Stimulated activated CD8-positive, alpha-beta memory T cell treated with anti-CD3 and anti-CD28 coated beads, Interleukin-7, amount 100 ng/mL, for 1 hour (primary cell): ENCODE measurements around the gene NSMCE3.
"Not testable (repeated sequence)": the region's sequence is repeated elsewhere in the genome, so short reads cannot be mapped to it uniquely, and the experiment has no call there.

Source experiments
- DNase-seq, 2 donors: peaks; one replicate each; pipeline ENCODE4 v3.0.0-alpha.2; 2020; ENCODE audit warnings: low read depth in 2 of 2

The NSMCE3 gene

DNA sequence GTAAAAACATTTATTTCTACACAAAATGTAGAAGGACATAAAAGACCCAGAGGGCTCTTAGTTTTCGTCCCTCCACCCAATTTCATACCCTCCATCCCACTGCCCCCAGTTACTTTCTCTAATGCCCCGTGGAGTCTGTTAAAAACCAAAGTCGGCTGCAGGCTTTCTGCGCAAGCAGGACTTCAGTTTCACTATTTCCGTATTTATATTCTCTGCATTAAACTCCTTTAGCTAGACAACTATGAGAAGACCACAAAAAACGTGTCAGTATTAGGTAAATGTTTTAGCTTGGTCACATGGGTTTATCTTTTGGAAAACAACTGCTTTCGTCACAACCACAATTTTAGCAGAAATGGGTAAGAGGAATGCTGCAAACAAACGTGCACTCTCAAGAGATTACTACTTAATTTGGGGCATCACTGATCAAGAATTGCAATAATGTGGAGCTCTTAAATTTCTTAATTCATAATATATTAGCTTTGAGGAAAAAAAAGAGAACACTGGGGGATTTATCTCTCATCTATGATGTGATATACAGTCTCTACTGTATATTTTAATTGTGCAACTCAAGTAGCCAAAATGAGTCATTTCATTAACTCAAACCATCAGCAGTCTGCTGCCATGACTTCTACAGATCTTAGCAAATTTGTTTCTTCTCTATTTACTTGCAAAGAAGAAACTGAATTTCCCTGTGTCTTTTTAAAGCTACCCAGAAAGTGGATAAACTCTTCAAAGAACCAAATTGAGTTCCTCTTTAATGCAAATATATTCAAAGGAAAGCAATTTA, 740 bp upstream of the NSMCE3 start:
- DNase-seq = no peak

DNA sequence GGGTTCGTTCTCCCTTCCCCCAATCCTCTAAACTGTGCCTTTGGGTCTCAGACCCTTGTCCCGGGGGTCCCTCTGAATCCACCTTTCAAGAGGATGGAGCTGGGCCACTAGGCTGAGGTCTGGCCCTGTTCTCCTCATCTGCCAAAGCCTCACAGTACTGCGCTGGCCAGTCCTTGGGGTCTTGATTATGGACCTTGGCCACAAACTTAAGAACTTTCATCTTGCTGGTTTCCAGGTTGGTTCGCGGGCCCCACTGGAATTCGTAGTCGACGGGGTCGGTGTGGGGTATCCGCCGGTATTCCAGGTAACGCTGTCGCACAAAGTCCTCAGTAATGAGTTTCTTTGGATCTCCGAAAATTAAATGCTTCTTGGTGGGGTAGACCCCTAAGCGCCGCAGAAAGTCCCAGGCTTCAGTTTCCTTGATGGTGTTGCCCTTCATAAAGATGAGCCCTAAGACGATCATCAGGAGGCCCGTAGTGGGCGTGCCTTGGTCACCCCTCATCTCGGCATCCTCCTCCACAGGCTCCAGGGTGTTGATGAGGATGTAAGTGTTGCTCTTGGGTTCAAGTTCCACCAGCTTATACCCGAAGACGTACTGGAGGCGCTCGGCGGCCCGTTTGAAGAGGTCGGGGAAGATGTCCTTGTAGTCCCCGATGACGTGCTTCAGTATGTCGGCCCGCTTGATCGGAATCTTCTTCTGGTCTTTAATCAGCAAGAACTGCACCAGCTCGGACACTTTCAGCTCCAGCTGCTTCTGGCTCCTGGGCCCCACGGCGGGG, 727 bp downstream of the NSMCE3 start:
- DNase-seq = peak; percentile 5 to 13

DNA sequence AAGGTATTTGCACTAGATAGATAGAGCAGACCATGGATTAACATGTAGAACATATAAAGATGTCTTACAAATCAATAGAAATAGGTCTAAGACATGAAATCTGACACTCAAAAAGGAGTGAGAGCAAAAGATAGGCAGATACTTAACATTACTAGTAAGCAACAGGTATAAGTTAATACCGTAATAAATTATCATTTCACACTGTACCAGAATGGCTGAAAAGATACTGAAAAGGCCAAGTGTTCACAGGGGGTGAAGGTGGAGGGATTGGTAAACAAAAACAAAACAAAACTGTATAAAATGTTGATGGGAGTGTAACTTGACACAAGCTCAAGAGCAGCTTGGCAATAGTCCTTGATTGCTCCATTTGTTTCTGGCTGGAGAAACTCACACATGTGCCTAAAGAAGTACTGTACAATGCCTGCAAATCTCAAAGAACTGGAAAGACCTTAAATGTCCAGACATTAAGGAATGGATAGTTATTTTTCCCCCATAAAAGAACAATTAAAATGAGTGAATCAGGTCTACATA, 3.5 kb downstream of the NSMCE3 start:
- DNase-seq = no peak

DNA sequence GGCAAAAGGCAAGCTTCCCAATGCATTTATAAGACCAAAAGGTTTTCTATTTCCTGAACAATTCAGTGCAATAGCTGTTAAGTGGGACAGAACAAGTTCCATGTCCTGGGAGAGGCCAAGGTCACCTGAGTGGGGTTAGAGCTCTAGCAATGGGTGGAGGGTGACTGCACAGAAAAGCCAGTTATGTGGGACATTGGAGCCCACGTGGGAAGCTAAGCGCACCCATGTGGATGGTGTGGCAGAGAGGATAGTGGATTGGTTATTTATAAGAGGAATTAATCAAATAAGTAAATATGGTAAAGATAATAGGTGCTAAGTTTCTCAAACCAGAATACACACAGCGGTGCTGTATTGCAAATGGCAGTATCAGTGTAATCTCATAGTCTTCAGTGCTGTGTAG, 6.3 kb downstream of the NSMCE3 start:
- DNase-seq = no peak

DNA sequence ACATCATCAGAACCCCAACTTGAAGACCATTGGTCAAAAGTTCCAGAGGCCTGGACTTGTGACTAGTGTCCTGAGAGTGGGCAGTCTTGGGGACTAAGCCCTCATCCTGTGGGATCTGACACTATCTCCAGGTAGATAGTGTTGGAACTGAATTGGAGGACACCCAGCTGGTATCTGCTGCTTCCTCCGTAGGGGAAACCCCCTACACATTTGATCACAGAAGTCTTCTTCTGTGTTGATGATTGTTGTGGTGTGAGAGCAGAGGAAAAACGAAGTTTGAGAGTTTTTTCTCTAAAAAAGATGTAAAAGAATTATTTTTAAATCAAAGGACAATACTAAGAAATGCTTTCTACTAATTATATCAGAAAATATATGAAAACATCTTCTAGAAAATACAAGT, 6.9 kb downstream of the NSMCE3 start:
- no peak for DNase-seq

DNA sequence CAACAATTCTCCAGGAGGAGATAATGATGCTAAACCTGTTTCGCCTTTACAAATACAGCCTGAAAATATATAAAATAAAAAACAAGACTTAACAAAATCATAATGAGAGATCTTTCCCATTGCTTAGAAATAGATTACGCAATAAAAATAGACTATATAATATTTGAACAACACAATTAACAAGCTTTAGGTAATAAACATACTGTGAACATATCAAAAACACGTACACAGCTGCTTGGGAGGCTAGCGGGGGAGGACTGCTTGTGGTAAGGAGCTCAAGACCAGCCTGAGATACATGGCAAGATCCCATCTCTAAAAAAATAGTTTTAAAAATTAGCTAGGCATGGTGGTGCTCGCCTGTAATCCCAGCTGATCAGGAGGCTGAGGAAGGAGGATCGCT, 8.7 kb downstream of the NSMCE3 start:
- no peak for DNase-seq

DNA sequence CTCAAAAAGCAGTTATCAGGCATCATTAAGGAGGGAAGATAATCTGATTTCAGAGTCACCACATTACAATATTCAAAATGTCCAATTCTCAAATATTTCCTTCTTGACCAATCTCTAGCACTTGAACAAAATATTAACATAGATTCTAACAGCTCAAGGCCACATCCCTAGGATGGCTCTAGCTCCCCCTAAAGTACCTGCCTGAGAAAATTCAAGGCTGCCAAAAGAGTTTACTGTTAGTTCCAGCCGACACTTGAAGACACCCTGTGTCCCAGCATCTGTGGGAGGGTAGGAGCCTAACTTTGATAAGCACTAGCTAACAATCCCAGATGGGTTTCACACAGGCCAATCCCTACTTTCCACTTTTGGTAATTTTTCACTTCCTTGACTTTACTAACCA, 10.4 kb downstream of the NSMCE3 start:
- no peak for DNase-seq

DNA sequence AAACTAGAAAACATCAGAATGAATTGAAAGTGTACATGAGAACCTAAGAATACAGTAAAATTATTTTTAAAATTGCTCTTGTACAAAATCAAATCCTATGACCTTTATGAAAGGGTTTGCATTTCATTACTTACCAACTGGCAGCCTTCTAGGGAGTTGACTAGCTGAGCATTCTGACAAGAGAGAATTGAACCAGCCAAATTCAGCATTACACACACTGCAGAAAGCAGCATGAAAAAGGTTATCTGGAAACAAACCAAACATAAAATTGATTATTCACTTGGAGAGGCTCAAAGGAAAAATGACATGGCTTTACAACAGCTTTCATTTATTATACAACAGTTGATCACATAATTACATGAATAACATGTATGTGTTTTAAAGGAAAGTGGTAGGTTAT, 17.4 kb downstream of the NSMCE3 start:
- DNase-seq = no peak

DNA sequence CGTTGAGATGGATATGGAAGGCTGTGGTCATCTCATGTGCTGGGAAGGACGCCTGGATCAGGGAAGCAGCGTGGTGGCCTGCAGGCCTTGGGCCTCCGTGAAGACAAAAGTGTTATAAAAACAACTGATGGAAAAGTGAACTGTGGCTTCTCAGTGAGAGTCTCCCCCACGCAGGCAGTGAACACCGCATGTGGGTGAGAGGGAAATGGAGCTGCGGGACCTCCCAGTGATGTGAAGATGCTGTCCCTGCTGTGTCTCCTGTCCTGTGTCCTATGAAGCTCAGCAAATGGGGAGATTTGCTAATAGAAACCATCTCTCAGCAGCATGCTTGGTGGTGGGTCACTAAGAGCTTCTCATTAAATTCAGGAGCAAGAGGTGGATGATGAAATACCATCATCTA, 25.1 kb downstream of the NSMCE3 start:
- no peak for DNase-seq

DNA sequence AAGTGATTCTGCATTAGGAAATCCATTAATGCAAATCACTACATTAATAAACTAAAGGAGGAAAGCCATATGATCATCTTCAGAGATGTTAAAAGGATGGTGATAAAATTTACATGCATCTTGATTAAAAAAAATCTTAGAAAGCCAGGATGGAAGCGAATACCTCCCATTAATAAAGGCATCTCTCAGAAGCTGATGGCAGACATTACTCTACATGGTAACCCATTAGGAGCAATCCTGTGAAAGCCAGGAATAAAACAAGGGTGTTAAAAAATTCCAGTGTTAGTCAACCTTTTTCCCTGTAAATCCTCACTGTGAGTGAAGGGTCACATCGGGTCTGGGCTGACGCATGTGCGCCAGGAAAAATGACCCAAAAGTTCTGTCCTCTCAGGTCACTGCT, 25.5 kb downstream of the NSMCE3 start:
- no peak for DNase-seq

DNA sequence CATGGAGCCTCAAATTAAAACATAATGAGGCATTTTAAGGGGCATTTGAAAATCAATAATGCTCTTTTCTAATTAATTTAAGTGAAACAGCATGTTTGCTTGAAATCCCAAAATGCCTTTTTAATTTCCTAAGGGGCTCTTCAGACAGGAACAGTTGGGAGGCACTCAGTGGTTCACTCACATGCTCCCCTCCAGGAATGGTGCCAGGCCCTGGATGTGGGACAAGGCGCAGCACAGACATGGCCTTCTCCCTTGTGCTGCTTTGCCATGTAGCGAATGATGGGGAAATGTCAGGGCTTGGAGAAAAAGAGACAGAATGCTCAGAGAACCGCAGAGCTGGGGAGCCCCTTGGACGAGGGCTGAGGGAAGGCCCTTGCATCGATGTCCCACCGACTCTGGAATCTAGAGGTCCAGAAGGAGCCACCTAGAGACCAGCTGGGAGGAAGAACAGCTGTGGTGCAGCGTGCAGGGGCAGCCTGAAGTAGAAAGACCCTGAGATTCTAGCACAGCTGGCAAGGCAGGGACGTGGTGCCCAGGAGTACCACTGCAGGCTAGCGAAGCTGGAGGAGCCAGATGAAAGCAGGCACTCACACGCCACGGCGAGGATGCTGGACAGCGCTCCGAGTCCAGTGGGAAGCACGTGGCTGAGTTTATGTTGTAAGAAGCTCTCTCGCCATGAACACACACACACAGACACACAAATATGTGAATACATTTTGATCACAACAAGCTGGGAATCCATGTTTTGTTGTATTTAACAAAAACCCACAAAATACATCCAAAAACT, 27.0 kb downstream of the NSMCE3 start:
- no peak for DNase-seq

DNA sequence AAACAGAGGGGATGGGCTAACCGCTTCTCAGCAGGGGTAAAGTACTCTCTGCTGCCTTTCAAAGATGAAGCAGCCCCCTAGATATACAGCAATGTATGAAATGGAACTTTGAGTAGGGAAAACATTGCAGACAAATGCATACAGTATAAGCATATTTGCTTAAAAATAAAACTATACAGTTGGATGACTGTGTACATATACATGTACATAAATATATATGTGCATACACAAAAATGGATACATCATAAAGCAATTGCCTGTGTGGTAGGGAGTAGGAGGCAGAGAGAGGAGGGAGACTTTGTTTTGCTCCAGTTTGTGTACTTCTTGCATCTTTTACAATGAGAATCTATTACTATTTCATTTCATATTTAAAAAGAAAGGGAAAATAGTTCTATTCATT, 28.4 kb downstream of the NSMCE3 start:
- DNase-seq = no peak

DNA sequence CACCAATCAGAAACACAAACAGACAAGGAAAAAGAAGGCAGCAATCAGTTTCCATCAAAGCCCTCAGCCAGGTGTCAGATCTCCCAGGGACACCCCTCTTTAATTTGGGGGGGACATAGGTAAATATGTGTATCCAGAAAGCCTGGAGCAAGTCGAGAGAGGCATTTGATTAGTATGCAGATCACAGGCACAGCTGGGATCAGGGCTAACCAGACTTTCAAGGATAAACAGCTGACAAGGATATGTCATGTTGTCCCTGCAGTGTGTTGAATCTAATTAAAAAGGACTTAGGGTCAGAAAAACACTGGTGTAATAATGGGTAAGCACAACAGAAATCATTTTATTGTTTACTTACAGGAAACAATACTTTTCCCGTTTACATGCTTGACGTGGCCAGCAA, 30.2 kb downstream of the NSMCE3 start:
- DNase-seq = no peak

DNA sequence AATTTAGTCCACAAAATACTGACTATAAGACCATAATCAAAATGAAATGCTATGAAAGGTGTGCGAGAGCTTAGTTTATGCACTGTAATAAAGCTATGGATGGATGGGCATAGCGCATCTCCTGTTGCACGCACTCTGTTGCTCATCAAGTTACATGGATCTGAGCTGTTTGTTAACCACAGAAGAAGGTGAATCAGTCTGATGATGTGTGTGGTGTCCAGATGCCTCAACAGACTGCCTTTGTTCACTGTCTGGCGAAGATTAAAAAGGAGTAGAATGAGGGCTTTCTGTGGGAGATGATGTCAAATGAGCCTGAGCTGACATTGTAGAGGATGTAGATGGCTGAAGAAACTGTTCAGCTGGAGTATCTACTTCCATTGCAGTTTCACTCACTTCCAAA, 36.1 kb downstream of the NSMCE3 start:
- DNase-seq = no peak

DNA sequence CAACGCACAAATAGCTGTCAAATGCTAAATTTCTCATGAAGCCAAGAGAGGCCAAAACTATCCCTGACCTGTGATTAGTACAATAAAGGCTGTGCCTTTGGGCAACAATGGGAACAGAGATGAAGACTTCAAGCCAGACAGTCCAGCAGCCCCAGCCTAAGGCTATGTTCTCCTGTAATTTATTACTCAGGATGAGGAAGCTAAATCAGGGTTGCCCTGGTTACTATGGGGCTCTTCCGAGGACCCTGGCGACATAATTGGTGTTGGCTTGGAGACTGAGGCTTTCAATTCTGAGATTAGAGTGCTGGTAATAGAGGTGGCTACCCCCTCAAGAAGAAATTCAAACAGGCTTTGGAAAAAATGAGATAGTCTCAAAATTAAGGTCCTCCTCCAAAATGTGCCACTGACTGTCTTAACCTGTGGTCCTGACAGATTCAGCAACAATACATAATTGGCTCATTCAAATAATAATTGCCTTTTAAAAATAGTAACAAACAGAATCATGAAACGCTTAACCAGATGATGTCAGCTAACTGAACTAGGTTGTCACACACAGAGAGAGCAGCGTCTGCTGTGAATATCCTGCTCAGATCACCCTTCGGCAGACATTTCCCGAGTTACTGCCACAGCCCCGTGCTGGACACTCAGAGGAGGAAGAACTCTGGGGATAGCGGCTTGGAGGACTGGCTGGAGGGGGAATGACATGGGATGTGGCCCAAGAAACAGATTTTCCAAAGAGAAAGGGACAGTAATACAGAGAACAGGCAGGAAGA, 43.0 kb downstream of the NSMCE3 start:
- DNase-seq = no peak

DNA sequence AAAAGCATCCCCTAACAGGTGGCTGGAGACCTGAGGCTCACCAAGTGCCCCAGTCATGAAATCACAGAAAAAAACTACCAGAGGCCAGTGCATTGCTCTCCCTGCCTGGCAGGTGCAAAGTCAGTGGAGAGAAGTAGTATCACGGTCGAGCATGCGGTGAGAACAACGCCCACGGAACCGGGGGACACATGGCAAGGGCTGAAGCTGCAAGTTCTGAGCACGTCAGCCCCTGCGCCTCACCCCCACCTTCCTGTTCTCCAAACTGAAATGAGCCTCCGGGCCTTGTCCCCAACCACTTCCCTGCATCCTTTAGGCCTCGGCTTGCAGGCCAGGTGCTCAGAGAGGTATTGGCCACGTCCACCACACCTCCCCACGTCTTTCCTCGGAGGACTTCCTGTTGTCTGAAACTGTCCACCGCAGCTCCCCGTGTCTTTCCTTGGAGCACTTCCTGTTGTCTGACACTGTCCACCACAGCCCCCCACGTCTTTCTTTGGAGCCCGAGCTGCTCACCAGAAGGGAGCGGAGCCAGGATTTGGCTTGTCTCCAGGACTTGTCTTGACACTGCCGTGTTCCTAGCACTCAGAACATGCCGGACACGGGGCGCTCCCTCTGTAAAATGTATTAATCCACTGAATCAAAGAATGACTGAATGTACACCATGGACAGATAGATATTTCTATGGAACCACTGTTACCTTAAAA, 43.9 kb downstream of the NSMCE3 start:
- DNase-seq = no peak

DNA sequence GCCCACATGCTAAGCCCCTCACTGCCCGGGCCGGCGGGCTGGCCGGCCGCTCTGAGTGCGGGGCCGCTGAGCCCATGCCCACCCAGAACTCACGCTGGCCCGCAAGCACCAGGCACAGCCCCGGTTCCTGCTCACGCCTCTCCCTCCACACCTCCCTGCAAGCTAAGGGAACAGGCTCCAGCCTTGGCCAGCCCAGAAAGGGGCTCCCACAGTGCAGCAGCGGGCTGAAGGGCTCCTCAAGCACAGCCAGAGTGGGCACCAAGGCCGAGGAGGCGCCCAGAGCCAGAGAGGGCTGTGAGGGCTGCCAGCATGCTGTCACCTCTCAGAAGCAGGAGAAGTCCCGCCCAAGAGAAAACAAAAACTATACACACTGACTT, 44.6 kb downstream of the NSMCE3 start:
- DNase-seq = not testable (repeated sequence)

DNA sequence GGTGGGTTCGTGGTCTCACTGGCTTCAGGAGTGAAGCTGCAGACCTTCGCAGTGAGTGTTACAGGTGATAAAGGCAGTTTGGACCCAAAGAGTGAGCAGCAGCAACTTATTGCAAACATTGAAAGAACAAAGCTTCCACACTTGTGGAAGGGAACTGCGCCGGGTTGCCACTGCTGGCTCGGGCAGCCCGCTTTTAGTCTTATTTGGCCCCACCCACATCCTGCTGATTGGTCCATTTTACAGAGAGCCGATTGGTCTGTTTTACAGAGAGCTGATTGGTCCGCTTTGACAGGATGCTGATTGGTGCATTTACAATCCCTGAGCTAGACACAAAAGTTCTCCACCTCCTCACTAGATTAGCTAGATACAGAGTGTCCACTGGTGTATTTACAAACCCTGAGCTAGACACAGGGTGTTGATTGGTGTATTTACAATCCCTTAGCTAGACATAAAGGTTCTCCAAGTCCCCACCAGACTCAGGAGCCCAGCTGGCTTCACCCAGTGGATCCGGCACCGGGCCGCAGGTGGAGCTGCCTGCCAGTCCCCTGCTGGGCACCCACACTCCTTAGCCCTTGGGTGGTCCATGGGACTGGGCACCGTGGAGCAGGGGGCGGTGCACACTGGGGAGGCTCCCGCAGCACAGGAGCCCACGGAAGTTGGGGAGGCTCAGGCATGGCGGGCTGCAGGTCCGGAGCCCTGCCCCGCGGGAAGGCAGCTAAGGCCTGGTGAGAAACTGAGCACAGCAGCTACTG, 45.2 kb downstream of the NSMCE3 start:
- DNase-seq = not testable (repeated sequence)

DNA sequence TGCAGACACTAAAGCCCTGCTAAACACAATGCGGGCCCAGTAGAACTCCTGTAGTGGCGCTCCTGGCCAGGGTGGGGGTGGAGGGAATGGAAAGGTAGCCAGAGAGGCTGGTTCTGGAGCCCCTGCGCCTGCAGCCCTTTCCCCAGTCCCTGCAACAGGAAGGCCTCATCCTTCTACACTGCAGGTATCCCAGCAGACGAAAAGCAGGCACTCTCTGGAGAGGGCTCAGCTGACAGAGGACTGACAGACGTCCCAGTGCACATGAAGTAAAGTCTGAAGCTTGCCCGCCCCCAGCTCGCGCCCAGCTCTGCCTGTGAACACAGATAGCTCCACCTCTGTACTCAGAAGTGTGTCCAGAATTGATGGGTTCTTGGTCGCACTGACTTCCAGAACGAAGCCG, 46.0 kb downstream of the NSMCE3 start:
- DNase-seq = no peak
